GM21423 (cell line): ENCODE results near the gene SLC25A31.
A peak's percentile ranks its signal among the peaks of the same experiment; 100 is the strongest.

Experiments used
- ATAC-seq: cut with Tn5 transposase; IDR thresholded peaks from one replicate; pipeline ENCODE4 v1.9.1; 2021; ENCODE audit warnings: mild to moderate bottlenecking, moderate library complexity; ENCODE audit not compliant: unreplicated experiment

Gene SLC25A31

DNA sequence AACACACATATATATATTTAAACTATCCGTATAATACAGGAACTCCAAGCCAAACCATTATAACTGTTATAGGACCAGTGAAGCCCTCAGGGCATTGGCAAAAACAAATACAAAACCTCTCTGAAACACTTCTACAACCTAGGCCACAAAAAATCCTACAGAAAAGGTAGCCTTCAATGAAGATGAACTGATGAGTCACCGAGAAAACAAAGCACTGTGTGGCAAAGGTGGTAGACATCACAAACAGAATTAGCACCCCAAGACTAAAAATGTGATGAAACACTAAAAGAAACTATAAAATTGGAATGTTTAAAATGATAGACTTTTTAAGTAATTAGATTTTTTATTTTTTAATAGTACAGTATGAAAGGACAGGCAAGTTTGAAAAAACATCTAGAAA lies 46.4 kb downstream of the SLC25A31 start:
- ATAC-seq: no peak

GRCh38 chr4:127777487-127777886 lies 47.3 kb downstream of the SLC25A31 start:
- no peak for ATAC-seq

DNA sequence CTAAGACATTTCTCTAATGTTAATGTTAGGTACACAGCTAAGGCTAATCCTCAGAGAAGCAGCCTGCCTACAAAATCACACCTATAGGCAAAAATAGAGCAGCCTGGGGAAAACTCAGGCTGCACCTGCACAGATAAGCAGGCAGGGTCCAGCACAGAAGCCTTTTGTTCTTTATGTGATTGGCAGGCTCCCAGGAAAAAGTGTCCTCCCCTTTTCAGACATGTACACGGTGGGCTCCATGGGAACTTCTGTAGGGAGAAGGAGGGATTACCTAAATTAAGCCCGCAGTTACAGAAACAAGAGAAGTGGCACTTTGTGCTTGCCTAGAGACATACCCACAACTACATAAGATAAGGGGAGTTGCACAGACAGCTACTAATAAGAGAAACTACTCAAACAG lies 47.9 kb downstream of the SLC25A31 start:
- ATAC-seq: no peak

GRCh38 chr4:127780598-127780997 lies 50.4 kb downstream of the SLC25A31 start:
- no peak for ATAC-seq

GRCh38 chr4:127781300-127782024 lies 51.3 kb downstream of the SLC25A31 start:
- ATAC-seq: peak; percentile 34

GRCh38 chr4:127782025-127782274 lies 51.8 kb downstream of the SLC25A31 start:
- ATAC-seq: peak; percentile 70

- ATAC-seq: peak; percentile 38
These were observed 52.2 kb downstream of the SLC25A31 start, which contains the start of gene HSPA4L for GRCh38 chr4:127782275-127783025. HSPA4L (plus strand) TSS chr4:127782322; CDS start chr4:127782551, 229 bp downstream.

GRCh38 chr4:127783026-127783769 lies 53.0 kb downstream of the SLC25A31 start:
- ATAC-seq: peak; percentile 12

DNA sequence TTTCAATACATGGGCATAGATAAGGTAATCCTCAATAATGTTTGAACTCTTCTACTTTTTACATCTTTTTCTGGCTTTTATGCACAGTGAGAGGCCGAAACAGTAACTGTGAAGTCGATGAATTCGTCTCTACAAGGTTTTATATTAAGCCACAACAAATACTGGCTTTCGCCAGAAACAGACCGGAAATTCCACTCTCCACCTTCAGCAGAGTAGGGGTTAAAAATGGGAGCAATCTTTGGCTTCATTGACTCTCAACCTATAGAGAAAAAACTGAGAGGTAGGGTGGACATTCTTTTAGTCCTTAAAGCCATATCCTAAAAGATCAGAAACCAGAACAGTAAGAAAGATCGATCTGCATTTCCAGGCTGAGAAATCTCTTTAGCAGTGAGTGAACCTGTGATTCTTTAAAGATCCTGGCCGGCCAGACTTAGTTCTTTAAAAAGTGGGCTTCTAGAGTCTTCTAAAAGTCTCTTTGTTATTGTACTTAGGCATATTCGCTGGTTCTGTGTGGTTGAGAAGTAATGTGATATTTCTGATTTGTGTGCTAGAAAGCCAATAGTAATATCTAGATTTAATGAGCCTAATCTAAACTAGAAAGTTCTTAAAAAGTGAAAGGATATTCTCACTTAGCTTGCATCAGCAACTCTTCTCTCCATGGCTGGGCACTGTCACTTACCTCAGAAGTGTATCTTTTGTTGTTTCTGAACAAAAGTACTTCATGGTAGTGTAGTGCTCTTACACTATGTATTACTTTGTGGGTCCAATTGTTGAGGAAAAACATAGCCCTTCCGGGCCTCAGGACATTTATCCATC lies 54.0 kb downstream of the SLC25A31 start:
- ATAC-seq: no peak

DNA sequence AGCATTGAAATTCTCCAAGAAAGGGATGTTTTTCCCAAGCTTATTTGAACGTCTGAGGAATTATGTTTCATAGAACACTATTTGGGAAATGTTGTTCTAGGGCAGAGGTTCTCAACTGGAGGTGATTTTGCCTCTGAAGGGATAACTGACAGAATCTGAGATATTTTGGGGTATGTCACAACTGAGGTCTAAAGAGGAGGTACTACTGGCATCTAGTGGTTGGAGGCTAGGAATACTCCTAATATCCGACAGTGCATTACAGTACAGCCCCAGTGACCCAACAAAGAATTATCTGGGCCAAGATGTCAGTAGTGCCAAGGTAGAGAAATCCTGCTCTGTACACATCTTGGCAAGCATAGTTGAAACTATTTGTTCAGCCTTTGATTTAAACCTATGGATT lies 58.3 kb downstream of the SLC25A31 start:
- ATAC-seq: peak; percentile 43

DNA sequence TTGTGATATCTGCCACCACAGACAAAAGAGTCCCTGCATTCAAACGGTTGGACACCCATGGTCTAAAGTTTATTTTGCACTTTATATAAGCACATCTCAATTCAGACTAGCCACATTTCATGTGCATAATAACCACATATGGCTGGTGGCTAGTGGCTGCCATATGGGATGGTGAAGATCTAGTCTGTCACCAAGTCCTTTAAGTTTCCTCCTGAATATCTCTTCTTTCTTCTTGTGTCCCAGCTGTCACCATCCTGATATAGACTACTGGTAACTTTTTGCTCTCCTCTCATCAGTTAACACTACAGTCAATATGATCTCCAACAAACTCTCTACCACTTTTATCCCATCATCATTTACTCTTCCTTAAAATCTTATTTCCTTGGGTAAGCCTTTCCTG lies 61.2 kb downstream of the SLC25A31 start:
- ATAC-seq: no peak

GRCh38 chr4:127793528-127793927 lies 63.3 kb downstream of the SLC25A31 start:
- no peak for ATAC-seq

DNA sequence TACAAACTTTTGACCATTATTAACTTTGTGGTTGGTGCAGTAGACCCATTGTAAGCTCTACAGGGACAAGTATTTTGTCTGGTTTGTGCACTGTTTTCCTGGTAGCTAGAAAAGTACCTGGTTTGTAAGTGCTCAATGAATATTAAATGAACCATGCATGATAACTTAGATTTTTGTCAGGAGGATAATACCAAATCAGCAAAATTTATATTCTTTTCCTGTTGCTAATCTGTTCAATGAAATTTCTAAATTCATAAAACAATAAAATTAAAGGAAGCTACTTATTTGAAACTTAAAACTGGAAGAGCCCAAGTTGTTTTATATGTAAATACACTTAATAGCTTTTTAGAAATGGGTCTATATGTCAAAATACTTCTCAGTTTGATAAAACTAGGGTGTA lies 69.5 kb downstream of the SLC25A31 start:
- ATAC-seq: no peak

DNA sequence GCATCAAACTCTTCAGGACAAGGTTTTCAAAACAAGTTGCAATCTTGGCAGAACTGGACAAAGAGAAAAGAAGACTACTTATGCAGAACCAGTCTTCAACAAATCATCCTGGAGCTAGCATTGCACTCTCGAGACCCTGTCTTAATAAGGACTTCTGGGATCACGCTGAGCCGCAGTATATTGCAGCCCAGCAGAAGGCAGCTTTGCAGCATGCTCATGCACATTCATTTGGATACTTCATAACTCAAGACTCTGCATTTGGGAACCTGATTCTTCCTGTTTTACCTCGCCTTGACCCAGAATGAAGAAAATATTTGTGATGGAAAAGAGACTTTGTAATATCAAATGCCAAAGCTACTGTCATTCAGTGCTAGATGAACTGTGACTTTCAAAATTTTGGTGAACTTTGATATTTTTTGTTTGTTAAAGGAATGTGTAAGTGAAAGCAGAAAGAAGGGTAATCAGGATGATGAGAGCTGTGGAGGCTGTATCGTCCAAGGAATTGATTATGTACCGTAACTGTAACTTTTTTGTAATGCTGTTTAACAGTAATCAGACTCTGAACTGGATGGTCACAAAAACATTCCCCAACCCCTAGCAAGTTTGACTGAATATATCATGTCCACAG lies 79.1 kb downstream of the SLC25A31 start:
- ATAC-seq: no peak

GRCh38 chr4:127810551-127810950 lies 80.4 kb downstream of the SLC25A31 start:
- no peak for ATAC-seq

- no peak for ATAC-seq
These were observed 92.2 kb downstream of the SLC25A31 start for GRCh38 chr4:127822430-127822829.
